Rectal smooth muscle tissue (tissue), 1 donor: ENCODE data around the gene FKBP8.

Experiments
- H3K27ac ChIP-seq: one replicate; pipeline ENCODE4 v1.7.0; 2013; ENCODE audit warnings: low read depth, low read length, inconsistent platforms
- H3K27me3 ChIP-seq: one replicate; pipeline ENCODE4 v1.7.0; 2013; ENCODE audit warnings: low read length; ENCODE audit not compliant: control insufficient read depth, insufficient read depth
- H3K36me3 ChIP-seq: one replicate; pipeline ENCODE4 v1.7.0; 2013; ENCODE audit warnings: low read length; ENCODE audit not compliant: control insufficient read depth, insufficient read depth
- H3K4me1 ChIP-seq: one replicate; pipeline ENCODE4 v1.7.0; 2013; ENCODE audit warnings: low read length; ENCODE audit not compliant: control insufficient read depth, insufficient read depth
- H3K4me3 ChIP-seq: one replicate; pipeline ENCODE4 v1.7.0; 2013; ENCODE audit warnings: low read length
- H3K9ac ChIP-seq: one replicate; pipeline ENCODE4 v1.7.0; 2013; ENCODE audit warnings: low read length

The FKBP8 gene

GRCh38 chr19:18491995-18492953 lies 51.1 kb downstream of the FKBP8 start:
- no peak overlapping the region for H3K27ac ChIP-seq
- no peak overlapping the region for H3K9ac ChIP-seq

GRCh38 chr19:18490728-18491127 lies 52.6 kb downstream of the FKBP8 start:
- Histone ChIP-seq H3K36me3 (no peaks in the 10 kb centered on the region), H3K9ac (no peak overlapping the region), H3K4me1 (peaks cover 13% of the 10 kb centered on the region), H3K27ac (no peak overlapping the region), H3K4me3 (no peak overlapping the region), H3K27me3 (no peaks in the 10 kb centered on the region)

More at GRCh38 chr19:18491995-18492953, 51.1 kb downstream of the FKBP8 start:
- peaks cover 7% of the 10 kb centered on the region for H3K4me1 ChIP-seq
- H3K27me3 ChIP-seq: no peaks in the 10 kb centered on the region
- no peak overlapping the region for H3K4me3 ChIP-seq
- H3K36me3 ChIP-seq: no peaks in the 10 kb centered on the region

- no peak overlapping the region for H3K4me3 ChIP-seq
- H3K9ac ChIP-seq: no peak overlapping the region
- H3K4me1 ChIP-seq: peaks cover 13% of the 10 kb centered on the region
- H3K36me3 ChIP-seq: no peaks in the 10 kb centered on the region
- no peak overlapping the region for H3K27ac ChIP-seq
- H3K27me3 ChIP-seq: no peaks in the 10 kb centered on the region
These were observed 53.7 kb downstream of the FKBP8 start for GRCh38 chr19:18489627-18490184.

GRCh38 chr19:18488838-18489626 lies 54.3 kb downstream of the FKBP8 start:
- Histone ChIP-seq H3K36me3 (no peaks in the 10 kb centered on the region), H3K4me3 (no peak overlapping the region), H3K9ac (no peak overlapping the region), H3K27ac (no peak overlapping the region), H3K4me1 (peaks cover 13% of the 10 kb centered on the region), H3K27me3 (no peaks in the 10 kb centered on the region)

- Histone ChIP-seq H3K27ac (no peak overlapping the region), H3K4me3 (no peak overlapping the region), H3K4me1 (peaks cover 13% of the 10 kb centered on the region), H3K27me3 (no peaks in the 10 kb centered on the region), H3K36me3 (no peaks in the 10 kb centered on the region), H3K9ac (no peak overlapping the region)
These were observed 55.0 kb downstream of the FKBP8 start for GRCh38 chr19:18488403-18488723.

GRCh38 chr19:18487576-18488402 lies 55.6 kb downstream of the FKBP8 start:
- no peak overlapping the region for H3K4me3 ChIP-seq
- no peak overlapping the region for H3K27ac ChIP-seq
- H3K27me3 ChIP-seq: no peaks in the 10 kb centered on the region
- peaks cover 13% of the 10 kb centered on the region for H3K4me1 ChIP-seq
- H3K9ac ChIP-seq: no peak overlapping the region
- no peaks in the 10 kb centered on the region for H3K36me3 ChIP-seq

- Histone ChIP-seq H3K36me3 (no peaks in the 10 kb centered on the region), H3K9ac (no peak overlapping the region), H3K4me3 (no peak overlapping the region), H3K27ac (no peak overlapping the region), H3K27me3 (no peaks in the 10 kb centered on the region), H3K4me1 (peaks cover 13% of the 10 kb centered on the region)
These were observed 56.6 kb downstream of the FKBP8 start for GRCh38 chr19:18486746-18487145.

GRCh38 chr19:18484992-18485391 lies 58.4 kb downstream of the FKBP8 start:
- Histone ChIP-seq H3K36me3 (no peaks in the 10 kb centered on the region), H3K4me3 (no peak overlapping the region), H3K4me1 (peaks cover 18% of the 10 kb centered on the region), H3K27ac (no peak overlapping the region), H3K27me3 (no peaks in the 10 kb centered on the region), H3K9ac (no peak overlapping the region)

- Histone ChIP-seq H3K4me1 (peaks cover 14% of the 10 kb centered on the region), H3K4me3 (no peak overlapping the region), H3K36me3 (no peaks in the 10 kb centered on the region), H3K9ac (no peak overlapping the region), H3K27ac (no peak overlapping the region), H3K27me3 (no peaks in the 10 kb centered on the region)
These were observed 60.1 kb downstream of the FKBP8 start for GRCh38 chr19:18483119-18483890.
